ENCODE results near the gene ETV1.

The ETV1 gene

DNA sequence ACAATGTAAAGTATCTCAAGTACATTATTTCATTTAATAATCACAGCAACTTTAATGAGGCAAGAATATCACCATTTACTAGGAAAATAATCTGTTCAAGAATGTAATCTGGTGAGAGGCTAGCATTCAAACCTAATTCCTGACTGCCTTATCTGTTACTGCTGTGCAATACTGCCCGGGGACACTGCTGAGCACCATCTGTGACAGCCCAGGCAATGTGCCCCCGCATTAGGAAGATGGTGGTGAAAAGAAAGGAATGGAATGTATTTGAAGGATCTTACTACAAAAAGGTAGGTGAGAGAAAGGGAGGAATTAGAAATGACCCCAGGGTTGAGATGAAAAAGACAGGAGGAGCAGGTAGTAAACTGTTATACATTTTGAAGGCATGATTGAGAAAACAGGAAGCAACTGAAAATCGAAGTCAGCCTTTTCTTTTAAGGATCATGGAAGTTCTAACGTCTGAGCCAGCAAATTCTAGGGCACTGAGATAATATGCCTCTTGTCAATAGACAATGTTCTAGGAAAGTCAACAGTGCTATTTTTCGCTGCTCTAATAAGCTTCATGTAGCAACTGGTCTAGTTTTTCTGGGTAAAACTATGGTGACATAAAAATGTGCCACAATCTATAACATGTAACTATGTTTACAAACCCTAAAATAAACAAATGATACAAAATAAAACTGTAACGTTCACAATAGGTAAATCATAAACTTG, 90.4 kb downstream of the ETV1 start:
- H3K9me3 ChIP-seq (ENCODE audit: insufficient read depth, low read depth, low read length), result no peaks in the 10 kb centered on the region
- no peaks in the 10 kb centered on the region for H3K27me3 ChIP-seq (ENCODE audit: insufficient read depth, low read length, poor library complexity, severe bottlenecking)
- H2AFZ ChIP-seq (ENCODE audit: low read length), result no peak overlapping the region
- H3K9me2 ChIP-seq (replicated peaks; ENCODE audit: low read depth, low read length), result no peaks in the 10 kb centered on the region
- no peaks in the 10 kb centered on the region for H3K79me2 ChIP-seq (ENCODE audit: insufficient read depth, low read length)
- H3K36me3 ChIP-seq (ENCODE audit: insufficient read depth, low read length), result no peaks in the 10 kb centered on the region
- TF ChIP-seq, protein P1, sequence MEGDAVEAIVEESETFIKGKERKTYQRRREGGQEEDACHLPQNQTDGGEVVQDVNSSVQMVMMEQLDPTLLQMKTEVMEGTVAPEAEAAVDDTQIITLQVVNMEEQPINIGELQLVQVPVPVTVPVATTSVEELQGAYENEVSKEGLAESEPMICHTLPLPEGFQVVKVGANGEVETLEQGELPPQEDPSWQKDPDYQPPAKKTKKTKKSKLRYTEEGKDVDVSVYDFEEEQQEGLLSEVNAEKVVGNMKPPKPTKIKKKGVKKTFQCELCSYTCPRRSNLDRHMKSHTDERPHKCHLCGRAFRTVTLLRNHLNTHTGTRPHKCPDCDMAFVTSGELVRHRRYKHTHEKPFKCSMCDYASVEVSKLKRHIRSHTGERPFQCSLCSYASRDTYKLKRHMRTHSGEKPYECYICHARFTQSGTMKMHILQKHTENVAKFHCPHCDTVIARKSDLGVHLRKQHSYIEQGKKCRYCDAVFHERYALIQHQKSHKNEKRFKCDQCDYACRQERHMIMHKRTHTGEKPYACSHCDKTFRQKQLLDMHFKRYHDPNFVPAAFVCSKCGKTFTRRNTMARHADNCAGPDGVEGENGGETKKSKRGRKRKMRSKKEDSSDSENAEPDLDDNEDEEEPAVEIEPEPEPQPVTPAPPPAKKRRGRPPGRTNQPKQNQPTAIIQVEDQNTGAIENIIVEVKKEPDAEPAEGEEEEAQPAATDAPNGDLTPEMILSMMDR (conservative IDR thresholded peaks at IDR 0.05; ENCODE audit: low read length), result no peak
- TF ChIP-seq EZH2phosphoT487 (IDR thresholded peaks at IDR 0.05; ENCODE audit: borderline replicate concordance), result no peak
- H3K9ac ChIP-seq (ENCODE audit: low read depth, low read length, poor library complexity, severe bottlenecking), result no peak overlapping the region
- H3K4me2 ChIP-seq (ENCODE audit: low read depth, low read length, poor library complexity, severe bottlenecking), result no peak overlapping the region
- no peak overlapping the region for H3K4me3 ChIP-seq (ENCODE audit: low read length, poor library complexity, severe bottlenecking)
- no peaks in the 10 kb centered on the region for H3F3A ChIP-seq (ENCODE audit: low read depth)
- no peaks in the 10 kb centered on the region for H3K4me1 ChIP-seq (ENCODE audit: insufficient read depth, low read length, poor library complexity, severe bottlenecking)
- no peaks in the 10 kb centered on the region for H4K20me1 ChIP-seq (ENCODE audit: insufficient read depth, low read length, poor library complexity, severe bottlenecking)

DNA sequence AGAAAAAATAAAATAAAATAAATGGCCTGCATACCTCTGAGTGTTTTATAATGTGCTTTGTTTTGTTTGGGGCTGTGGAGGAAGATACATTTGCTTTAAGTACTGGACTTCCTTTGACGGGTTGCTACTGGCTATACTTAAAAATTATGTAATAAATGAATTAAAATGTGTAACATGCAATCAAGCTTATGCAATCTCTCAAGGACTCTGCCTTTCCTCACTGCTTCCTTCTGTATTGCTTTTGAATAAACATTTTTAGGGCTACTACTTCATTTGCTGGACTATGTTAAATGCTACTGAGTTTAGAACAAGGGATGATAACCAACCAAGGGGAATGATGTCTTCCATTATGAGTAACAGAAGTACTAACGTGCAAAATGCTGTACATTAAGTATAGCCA, 91.6 kb downstream of the ETV1 start:
- no peak overlapping the region for H3K9ac ChIP-seq (ENCODE audit: low read depth, low read length, poor library complexity, severe bottlenecking)
- no peak overlapping the region for H3K4me3 ChIP-seq (ENCODE audit: low read length, poor library complexity, severe bottlenecking)
- H3F3A ChIP-seq (ENCODE audit: low read depth), result no peaks in the 10 kb centered on the region
- H3K27me3 ChIP-seq (ENCODE audit: insufficient read depth, low read length, poor library complexity, severe bottlenecking), result no peaks in the 10 kb centered on the region
- H4K20me1 ChIP-seq (ENCODE audit: insufficient read depth, low read length, poor library complexity, severe bottlenecking), result no peaks in the 10 kb centered on the region
- no peak for TF ChIP-seq EZH2phosphoT487 (IDR thresholded peaks at IDR 0.05; ENCODE audit: borderline replicate concordance)
- TF ChIP-seq, protein P1 (conservative IDR thresholded peaks at IDR 0.05; ENCODE audit: low read length), result no peak
- no peaks in the 10 kb centered on the region for H3K4me1 ChIP-seq (ENCODE audit: insufficient read depth, low read length, poor library complexity, severe bottlenecking)
- no peaks in the 10 kb centered on the region for H3K9me2 ChIP-seq (replicated peaks; ENCODE audit: low read depth, low read length)
- no peak overlapping the region for H2AFZ ChIP-seq (ENCODE audit: low read length)
- H3K79me2 ChIP-seq (ENCODE audit: insufficient read depth, low read length), result no peaks in the 10 kb centered on the region
- H3K36me3 ChIP-seq (ENCODE audit: insufficient read depth, low read length), result no peaks in the 10 kb centered on the region
- no peaks in the 10 kb centered on the region for H3K9me3 ChIP-seq (ENCODE audit: insufficient read depth, low read depth, low read length)
- H3K4me2 ChIP-seq (ENCODE audit: low read depth, low read length, poor library complexity, severe bottlenecking), result no peak overlapping the region

DNA sequence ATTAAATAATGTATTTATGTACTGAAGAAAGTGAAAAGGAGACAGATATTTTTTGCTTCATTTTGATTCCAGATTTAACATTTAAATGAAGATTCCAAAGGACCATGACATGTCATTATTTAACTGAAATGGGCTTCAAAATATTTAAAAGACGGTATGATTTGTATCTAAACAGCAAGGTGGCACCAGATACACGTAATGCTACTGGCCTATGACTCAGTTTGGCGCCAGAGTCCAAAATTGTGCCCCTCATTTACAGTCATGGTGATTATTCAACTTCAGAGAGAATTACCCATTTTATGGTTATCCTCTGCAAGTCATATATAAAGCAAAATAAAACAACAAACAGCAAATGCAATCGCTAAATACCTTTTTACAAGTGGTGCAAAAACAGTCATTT, 94.5 kb downstream of the ETV1 start:
- Histone ChIP-seq H3K27me3 (ENCODE audit: insufficient read depth, low read length, poor library complexity, severe bottlenecking) (no peaks in the 10 kb centered on the region), H4K20me1 (ENCODE audit: insufficient read depth, low read length, poor library complexity, severe bottlenecking) (no peaks in the 10 kb centered on the region), H3K4me2 (ENCODE audit: low read depth, low read length, poor library complexity, severe bottlenecking) (no peak overlapping the region), H3K36me3 (ENCODE audit: insufficient read depth, low read length) (no peaks in the 10 kb centered on the region), H3K9me3 (ENCODE audit: insufficient read depth, low read depth, low read length) (no peaks in the 10 kb centered on the region), H3K9ac (ENCODE audit: low read depth, low read length, poor library complexity, severe bottlenecking) (no peak overlapping the region), H3K4me3 (ENCODE audit: low read length, poor library complexity, severe bottlenecking) (no peak overlapping the region), H3K9me2 (replicated peaks; ENCODE audit: low read depth, low read length) (no peaks in the 10 kb centered on the region), H3K4me1 (ENCODE audit: insufficient read depth, low read length, poor library complexity, severe bottlenecking) (no peaks in the 10 kb centered on the region), H3K79me2 (ENCODE audit: insufficient read depth, low read length) (no peaks in the 10 kb centered on the region), H2AFZ (ENCODE audit: low read length) (no peak overlapping the region), H3F3A (ENCODE audit: low read depth) (no peaks in the 10 kb centered on the region)
- no peak for TF ChIP-seq EZH2phosphoT487 (IDR thresholded peaks at IDR 0.05; ENCODE audit: borderline replicate concordance)
- TF ChIP-seq, protein P1 (conservative IDR thresholded peaks at IDR 0.05; ENCODE audit: low read length), result peak; percentile 32; the same call in 1 of the 2 replicates
